PC-9 (cell line): ENCODE data around the gene KIF26A. TPM values are rescaled to one million over a fixed set of nuclear protein-coding genes. Genes with fewer than 3 reads are reported as not detected.

Source experiments
- BruUV-seq: library from RNA; stranded (reverse); fragments of 400-500 nt; replicated peaks from 2 replicates; lab custom pipeline; 2021; lab: Mats Ljungman, UMichigan
- CTCF ChIA-PET: fragments of 300-600 bp; sonication (Branson Sonifier 250); formaldehyde crosslinking; loops from one replicate; lab custom pipeline; 2022; ENCODE audit warnings: antibody characterized with exemption; lab: Charles Lee
- POLR2A ChIA-PET: fragments of 300-600 bp; sonication (Branson Sonifier 250); formaldehyde crosslinking; loops from one replicate; lab custom pipeline; 2022; ENCODE audit warnings: antibody characterized with exemption; ENCODE audit not compliant: unreplicated experiment; lab: Charles Lee
- DNase-seq, 2 experiments: peaks; one replicate each; pipeline versions ENCODE4 v3.0.0 to v3.0.0-alpha.2; 2015 to 2022; ENCODE audit warnings: mixed read lengths in 1 of 2
- H2AFZ ChIP-seq: fragments of 200-600 bp; sonication (generic); 2 replicates; pipeline ENCODE4 v1.8.1; 2017; ENCODE audit warnings: antibody characterized with exemption
- H3F3A ChIP-seq: fragments of 200-600 bp; sonication (generic); 2 replicates; pipeline ENCODE4 v1.8.1; 2017; ENCODE audit warnings: antibody characterized with exemption, mild to moderate bottlenecking, low read depth; ENCODE audit not compliant: insufficient read depth
- H3K27ac ChIP-seq: fragments of 200-600 bp; sonication (generic); 2 replicates; pipeline ENCODE4 v1.6.1; 2016; ENCODE audit warnings: mixed run types
- H3K27me3 ChIP-seq: fragments of 200-600 bp; sonication (generic); 2 replicates; pipeline ENCODE4 v1.6.1; 2016; ENCODE audit warnings: low read depth, mixed run types; ENCODE audit not compliant: insufficient read depth
- H3K36me3 ChIP-seq: fragments of 200-600 bp; sonication (generic); 2 replicates; pipeline ENCODE4 v1.6.1; 2016; ENCODE audit warnings: low read depth, mixed run types
- H3K4me1 ChIP-seq: fragments of 200-600 bp; sonication (generic); replicated peaks from 2 replicates; pipeline ENCODE4 v1.6.1; 2016; ENCODE audit warnings: mixed run types; ENCODE audit not compliant: insufficient read depth
- H3K4me2 ChIP-seq: fragments of 200-600 bp; sonication (generic); 2 replicates; pipeline ENCODE4 v1.6.1; 2017; ENCODE audit warnings: mixed run types
- H3K4me3 ChIP-seq: fragments of 200-600 bp; sonication (generic); 2 replicates; pipeline ENCODE4 v1.6.1; 2016; ENCODE audit warnings: mixed run types
- H3K79me2 ChIP-seq: fragments of 200-600 bp; sonication (generic); 2 replicates; pipeline ENCODE4 v1.6.1; 2017; ENCODE audit warnings: low read depth, mixed run types
- H3K9me2 ChIP-seq: fragments of 200-600 bp; sonication (generic); 2 replicates; pipeline ENCODE4 v1.8.1; 2017; ENCODE audit warnings: mild to moderate bottlenecking; ENCODE audit not compliant: insufficient read depth
- H3K9me3 ChIP-seq: fragments of 200-600 bp; sonication (generic); 2 replicates; pipeline ENCODE4 v1.8.1; 2016; ENCODE audit warnings: low read depth; ENCODE audit not compliant: insufficient read depth
- H4K20me1 ChIP-seq: fragments of 200-600 bp; sonication (generic); 2 replicates; pipeline ENCODE4 v1.8.1; 2017; ENCODE audit not compliant: insufficient read depth
- EZH2 ChIP-seq: fragments of 200-600 bp; sonication (generic); IDR thresholded peaks from 2 replicates; pipeline ENCODE4 v1.8.0; 2017; ENCODE audit warnings: antibody characterized with exemption, low read depth
- intact Hi-C: fragments of 100-400 bp; cut with micrococcal nuclease; formaldehyde crosslinking; loops from one replicate; pipeline ENCODE4 v1.10.0; 2022; ENCODE audit not compliant: unreplicated experiment
- total RNA-seq: library from RNA; stranded (reverse); gene quantifications from 2 replicates; pipeline ENCODE4 v1.2.3, GENCODE V29; 2021
- TF ChIP-seq, protein P1 (sequence below): fragments of 200-600 bp; sonication (generic); conservative IDR thresholded peaks from 2 replicates; pipeline ENCODE4 v1.6.1; 2017; ENCODE audit warnings: mixed run types, antibody characterized with exemption, mild to moderate bottlenecking, moderate library complexity

Gene KIF26A
- total RNA-seq, 1 experiment from 2014 or later = 0.17 TPM

DNA sequence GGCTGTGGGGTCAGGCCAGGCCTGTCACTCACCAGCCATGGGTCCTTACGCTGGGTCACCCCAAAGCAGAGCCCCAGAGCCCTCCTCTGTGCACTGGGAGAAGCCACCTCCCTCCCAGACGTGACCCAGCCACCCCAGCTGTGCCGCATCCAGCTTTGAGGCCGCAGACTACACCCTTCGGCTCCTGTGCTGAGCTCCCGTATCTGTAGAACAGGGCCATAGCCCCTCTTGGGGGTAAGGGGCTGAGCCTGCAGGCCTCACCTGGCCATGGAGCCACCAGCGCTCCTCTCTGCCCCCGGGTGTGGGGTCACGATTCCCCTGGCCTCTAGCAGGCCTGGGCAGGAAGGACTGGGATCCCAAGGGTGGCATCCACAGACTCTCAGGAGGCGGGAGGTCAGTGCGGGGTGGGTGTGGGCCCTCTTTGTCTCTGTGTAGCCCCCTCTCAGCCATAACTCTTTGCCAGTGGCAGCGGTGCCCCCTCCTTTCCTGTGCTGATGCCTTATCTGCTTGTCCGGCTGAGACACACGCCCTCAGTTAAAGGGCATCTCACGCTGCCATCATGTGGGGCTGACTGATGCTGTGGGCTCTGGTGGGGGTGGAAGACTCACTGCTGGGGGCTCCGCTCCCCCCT is 36.6 kb upstream of the KIF26A start:
- intact Hi-C loops = no loop called here
- 0 out of 2 replicates have a peak, but pooled peaks cover 3% of the 10 kb centered on the region for H3K27me3 ChIP-seq
- ChIA-PET CTCF (no interaction called here), POLR2A (no interaction called here)
- peaks cover 11% of the 10 kb centered on the region; the same call in 1 of the 2 replicates for H3K4me1 ChIP-seq
- H2AFZ ChIP-seq = no peak overlapping the region
- H3K4me3 ChIP-seq = no peak overlapping the region
- H3F3A ChIP-seq = no peaks in the 10 kb centered on the region
- no peak overlapping the region for H3K27ac ChIP-seq
- BruUV-seq = no TSS peak
- no peaks in the 10 kb centered on the region; the same call in 1 of the 2 replicates for H4K20me1 ChIP-seq
- H3K79me2 ChIP-seq = no peaks in the 10 kb centered on the region
- no peak overlapping the region for H3K4me2 ChIP-seq
- TF ChIP-seq, protein P1, sequence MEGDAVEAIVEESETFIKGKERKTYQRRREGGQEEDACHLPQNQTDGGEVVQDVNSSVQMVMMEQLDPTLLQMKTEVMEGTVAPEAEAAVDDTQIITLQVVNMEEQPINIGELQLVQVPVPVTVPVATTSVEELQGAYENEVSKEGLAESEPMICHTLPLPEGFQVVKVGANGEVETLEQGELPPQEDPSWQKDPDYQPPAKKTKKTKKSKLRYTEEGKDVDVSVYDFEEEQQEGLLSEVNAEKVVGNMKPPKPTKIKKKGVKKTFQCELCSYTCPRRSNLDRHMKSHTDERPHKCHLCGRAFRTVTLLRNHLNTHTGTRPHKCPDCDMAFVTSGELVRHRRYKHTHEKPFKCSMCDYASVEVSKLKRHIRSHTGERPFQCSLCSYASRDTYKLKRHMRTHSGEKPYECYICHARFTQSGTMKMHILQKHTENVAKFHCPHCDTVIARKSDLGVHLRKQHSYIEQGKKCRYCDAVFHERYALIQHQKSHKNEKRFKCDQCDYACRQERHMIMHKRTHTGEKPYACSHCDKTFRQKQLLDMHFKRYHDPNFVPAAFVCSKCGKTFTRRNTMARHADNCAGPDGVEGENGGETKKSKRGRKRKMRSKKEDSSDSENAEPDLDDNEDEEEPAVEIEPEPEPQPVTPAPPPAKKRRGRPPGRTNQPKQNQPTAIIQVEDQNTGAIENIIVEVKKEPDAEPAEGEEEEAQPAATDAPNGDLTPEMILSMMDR = no peak
- TF ChIP-seq EZH2 = no peak
- H3K36me3 ChIP-seq = no peaks in the 10 kb centered on the region
- no peaks in the 10 kb centered on the region for H3K9me3 ChIP-seq
- no peak for DNase-seq
- H3K9me2 ChIP-seq = no peaks in the 10 kb centered on the region

DNA sequence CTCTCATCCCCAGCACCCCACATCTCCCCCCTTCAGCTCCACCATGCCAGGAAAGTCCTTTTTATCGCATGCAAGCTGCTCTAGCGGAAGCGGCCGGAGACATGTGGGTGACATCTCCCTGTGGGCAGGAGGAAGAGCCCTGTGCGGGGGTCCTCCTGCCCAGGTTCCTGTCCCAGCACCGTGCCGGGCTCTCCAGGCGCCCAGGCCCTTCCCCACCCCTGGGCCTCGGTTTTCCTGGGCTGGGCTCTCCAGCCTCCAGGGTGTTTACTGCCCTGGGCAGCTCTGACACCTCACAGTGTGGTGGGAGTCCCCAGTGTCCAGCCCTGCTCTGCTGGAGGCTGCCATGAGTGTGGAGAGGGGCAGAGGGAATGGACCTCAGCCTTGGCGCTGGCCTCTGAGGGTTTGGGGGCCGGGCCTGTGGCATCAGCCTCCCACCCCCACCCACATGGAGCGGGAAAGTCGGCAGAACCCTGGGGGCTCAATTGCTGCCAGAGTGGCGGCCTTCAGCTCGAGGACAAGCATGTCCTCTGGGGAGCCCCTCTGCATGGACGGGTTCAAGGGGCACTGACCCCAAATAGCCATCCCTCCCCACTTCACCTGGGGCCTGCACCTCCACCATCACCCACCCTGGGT is 36.0 kb upstream of the KIF26A start:
- no peaks in the 10 kb centered on the region; the same call in 1 of the 2 replicates for H4K20me1 ChIP-seq
- no peak overlapping the region for H3K4me3 ChIP-seq
- H3K36me3 ChIP-seq = no peaks in the 10 kb centered on the region
- H3F3A ChIP-seq = no peaks in the 10 kb centered on the region
- H3K4me1 ChIP-seq = peaks cover 11% of the 10 kb centered on the region; the same call in 1 of the 2 replicates
- H3K27ac ChIP-seq = no peak overlapping the region
- no peak overlapping the region for H2AFZ ChIP-seq
- no peak for DNase-seq
- intact Hi-C loops = no loop called here
- TF ChIP-seq, protein P1 = no peak
- no peak for TF ChIP-seq EZH2
- CTCF ChIA-PET = no interaction called here
- no peaks in the 10 kb centered on the region for H3K79me2 ChIP-seq
- H3K9me3 ChIP-seq = no peaks in the 10 kb centered on the region
- BruUV-seq = no TSS peak
- H3K27me3 ChIP-seq = no peaks in the 10 kb centered on the region
- POLR2A ChIA-PET = no interaction called here
- H3K4me2 ChIP-seq = no peak overlapping the region
- no peaks in the 10 kb centered on the region for H3K9me2 ChIP-seq

DNA sequence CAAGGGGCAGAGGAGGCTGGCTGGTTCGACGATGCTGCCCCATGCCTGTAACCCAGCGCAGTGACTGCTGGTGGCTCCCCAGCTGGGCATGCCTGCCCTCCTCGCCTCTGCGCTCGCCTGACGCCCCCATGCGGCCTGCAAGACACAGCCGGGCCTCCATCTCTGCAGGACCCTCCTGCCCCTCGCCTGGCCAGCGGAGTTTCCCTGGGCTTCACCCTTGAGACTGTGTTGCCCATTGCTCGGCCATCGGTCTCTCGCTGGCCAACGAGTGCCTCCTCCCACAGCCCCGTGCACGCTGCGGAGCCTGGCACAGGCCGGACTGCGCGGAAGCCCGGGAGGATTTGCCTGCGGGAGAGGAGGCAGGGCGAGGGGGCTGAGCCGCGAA is 35.3 kb upstream of the KIF26A start:
- no peaks in the 10 kb centered on the region for H3K27me3 ChIP-seq
- H3K27ac ChIP-seq = no peak overlapping the region
- H3K4me3 ChIP-seq = no peak overlapping the region
- H3K4me2 ChIP-seq = no peak overlapping the region
- CTCF ChIA-PET = no interaction called here
- H3K4me1 ChIP-seq = peaks cover 11% of the 10 kb centered on the region; the same call in 1 of the 2 replicates
- POLR2A ChIA-PET = no interaction called here
- no TSS peak for BruUV-seq
- H3K9me3 ChIP-seq = no peaks in the 10 kb centered on the region
- H3F3A ChIP-seq = no peaks in the 10 kb centered on the region
- no peak for DNase-seq
- H3K36me3 ChIP-seq = no peaks in the 10 kb centered on the region
- H2AFZ ChIP-seq = no peak overlapping the region
- intact Hi-C loops = no loop called here
- TF ChIP-seq, protein P1 = no peak
- TF ChIP-seq EZH2 = no peak
- no peaks in the 10 kb centered on the region; the same call in 1 of the 2 replicates for H4K20me1 ChIP-seq
- no peaks in the 10 kb centered on the region for H3K9me2 ChIP-seq
- H3K79me2 ChIP-seq = no peaks in the 10 kb centered on the region
